DOHH2 (cell line): Measurements from ENCODE around the gene PRSS53.

ENCODE experiments used
- H3F3A ChIP-seq: fragments of 200-600 bp; sonication (generic), shearing (Covaris generic); 2 replicates; pipeline ENCODE4 v1.6.0; 2016; ENCODE audit warnings: antibody characterized with exemption, mild to moderate bottlenecking; ENCODE audit not compliant: control insufficient read depth, insufficient read depth
- H3K27ac ChIP-seq: fragments of 200-600 bp; sonication (generic); 2 replicates; pipeline ENCODE4 v1.5.1; 2014; ENCODE audit warnings: low read depth, mild to moderate bottlenecking, low read length, moderate library complexity
- H3K27me3 ChIP-seq: fragments of 200-600 bp; sonication (generic); 2 replicates; pipeline ENCODE4 v1.6.1; 2014; ENCODE audit warnings: mild to moderate bottlenecking, low read length, mixed read lengths; ENCODE audit not compliant: control insufficient read depth
- H3K36me3 ChIP-seq: fragments of 200-600 bp; sonication (generic); 2 replicates; pipeline ENCODE4 v1.6.1; 2014; ENCODE audit warnings: mild to moderate bottlenecking, low read length, moderate library complexity, mixed read lengths; ENCODE audit not compliant: control insufficient read depth
- H3K4me1 ChIP-seq: fragments of 200-600 bp; sonication (generic); 2 replicates; pipeline ENCODE4 v1.6.1; 2014; ENCODE audit warnings: mild to moderate bottlenecking, low read length, mixed read lengths; ENCODE audit not compliant: control insufficient read depth
- H3K4me2 ChIP-seq: fragments of 200-600 bp; sonication (generic); 2 replicates; pipeline ENCODE4 v1.6.0; 2014; ENCODE audit warnings: mild to moderate bottlenecking, low read length, moderate library complexity
- H3K4me3 ChIP-seq: fragments of 200-600 bp; sonication (generic); 2 replicates; pipeline ENCODE4 v1.5.1; 2014; ENCODE audit warnings: mild to moderate bottlenecking, low read length, mixed read lengths
- H3K79me2 ChIP-seq: fragments of 200-600 bp; sonication (generic); 2 replicates; pipeline ENCODE4 v1.6.1; 2014; ENCODE audit warnings: mild to moderate bottlenecking, low read length, mixed read lengths; ENCODE audit not compliant: control insufficient read depth
- H3K9me2 ChIP-seq: fragments of 200-600 bp; sonication (generic); replicated peaks from 2 replicates; pipeline ENCODE4 v1.6.1; 2014; ENCODE audit warnings: mild to moderate bottlenecking, low read length, mixed read lengths; ENCODE audit not compliant: control insufficient read depth
- H3K9me3 ChIP-seq: fragments of 200-600 bp; sonication (generic); 2 replicates; pipeline ENCODE4 v1.6.1; 2014; ENCODE audit warnings: antibody characterized with exemption, low read length, mixed read lengths; ENCODE audit not compliant: control insufficient read depth, insufficient read depth
- H4K20me1 ChIP-seq: fragments of 200-600 bp; sonication (generic); 2 replicates; pipeline ENCODE4 v1.6.0; 2014; ENCODE audit warnings: low read depth, mild to moderate bottlenecking, antibody characterized with exemption, low read length, moderate library complexity; ENCODE audit not compliant: control insufficient read depth, insufficient read depth
- EZH2phosphoT487 ChIP-seq: fragments of 200-600 bp; sonication (generic); IDR thresholded peaks from 2 replicates; pipeline ENCODE4 v1.6.1; 2017; ENCODE audit warnings: borderline replicate concordance, mild to moderate bottlenecking, antibody characterized with exemption, low read length, moderate library complexity, mixed read lengths
- TF ChIP-seq, protein P1 (sequence below): fragments of 200-600 bp; sonication (generic); IDR thresholded peaks from one replicate; pipeline ENCODE4 v1.5.1; 2014; ENCODE audit warnings: antibody characterized with exemption, mild to moderate bottlenecking, low read depth, low read length; ENCODE audit not compliant: poor library complexity, severe bottlenecking

The PRSS53 gene

DNA sequence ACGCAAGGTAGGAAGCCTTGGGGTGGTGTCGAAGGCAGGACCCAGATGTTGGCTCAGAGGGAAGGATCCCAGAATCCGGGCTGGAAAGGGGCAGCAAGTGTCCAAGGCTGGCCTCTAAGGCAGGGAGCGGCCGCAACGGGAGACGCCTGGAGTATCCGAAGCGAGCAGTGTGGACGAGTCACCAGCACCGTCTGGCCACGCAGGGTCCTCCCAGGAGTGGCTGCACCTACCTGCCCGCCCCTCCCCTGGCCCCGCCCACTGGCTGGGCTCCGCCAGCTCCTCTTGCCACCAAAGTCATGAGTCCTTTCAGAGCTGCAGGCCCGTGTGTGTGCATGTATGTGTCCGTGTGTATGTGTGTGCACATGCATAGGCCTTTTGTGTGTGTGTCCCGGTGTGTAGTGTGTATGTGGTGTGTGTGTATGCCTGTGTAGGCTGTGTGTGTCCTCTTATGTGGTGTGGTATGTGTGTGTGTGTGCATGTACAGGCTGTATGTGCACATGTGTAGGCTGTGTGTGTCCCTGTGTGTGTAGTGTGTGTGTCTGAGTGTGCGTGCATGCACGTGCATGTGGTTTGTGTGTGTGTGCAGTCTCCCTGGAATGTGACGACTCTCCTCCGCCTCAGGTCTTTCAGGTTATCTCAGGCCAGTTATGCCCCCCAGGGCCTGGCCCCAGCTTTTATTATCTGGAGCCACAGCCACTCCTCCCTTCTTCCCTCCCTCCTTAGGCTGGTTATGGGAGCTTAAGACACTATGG lies 47.0 kb upstream of the PRSS53 start, which contains the start of gene PRSS8:
PRSS8 (minus strand) TSS at position 193 of the 752 bp plus-strand sequence. CDS start 229 bp downstream, outside the sequence.
- Histone ChIP-seq H3K27me3 (no peaks in the 10 kb centered on the region), H3K4me2 (no peak within 1 kb of the TSS), H3K9me2 (no peaks in the 10 kb centered on the region), H3K27ac (no peak within 1 kb of the TSS), H3K4me3 (no peak within 1 kb of the TSS), H3K79me2 (no peaks in the 10 kb centered on the region), H3K36me3 (peaks cover 8% of the 10 kb centered on the region), H4K20me1 (no peaks in the 10 kb centered on the region), H3K9me3 (no peaks in the 10 kb centered on the region), H3K4me1 (no peaks in the 10 kb centered on the region), H3F3A (no peaks in the 10 kb centered on the region)
- TF ChIP-seq EZH2phosphoT487: no peak
- TF ChIP-seq, protein P1, sequence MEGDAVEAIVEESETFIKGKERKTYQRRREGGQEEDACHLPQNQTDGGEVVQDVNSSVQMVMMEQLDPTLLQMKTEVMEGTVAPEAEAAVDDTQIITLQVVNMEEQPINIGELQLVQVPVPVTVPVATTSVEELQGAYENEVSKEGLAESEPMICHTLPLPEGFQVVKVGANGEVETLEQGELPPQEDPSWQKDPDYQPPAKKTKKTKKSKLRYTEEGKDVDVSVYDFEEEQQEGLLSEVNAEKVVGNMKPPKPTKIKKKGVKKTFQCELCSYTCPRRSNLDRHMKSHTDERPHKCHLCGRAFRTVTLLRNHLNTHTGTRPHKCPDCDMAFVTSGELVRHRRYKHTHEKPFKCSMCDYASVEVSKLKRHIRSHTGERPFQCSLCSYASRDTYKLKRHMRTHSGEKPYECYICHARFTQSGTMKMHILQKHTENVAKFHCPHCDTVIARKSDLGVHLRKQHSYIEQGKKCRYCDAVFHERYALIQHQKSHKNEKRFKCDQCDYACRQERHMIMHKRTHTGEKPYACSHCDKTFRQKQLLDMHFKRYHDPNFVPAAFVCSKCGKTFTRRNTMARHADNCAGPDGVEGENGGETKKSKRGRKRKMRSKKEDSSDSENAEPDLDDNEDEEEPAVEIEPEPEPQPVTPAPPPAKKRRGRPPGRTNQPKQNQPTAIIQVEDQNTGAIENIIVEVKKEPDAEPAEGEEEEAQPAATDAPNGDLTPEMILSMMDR: no peak

DNA sequence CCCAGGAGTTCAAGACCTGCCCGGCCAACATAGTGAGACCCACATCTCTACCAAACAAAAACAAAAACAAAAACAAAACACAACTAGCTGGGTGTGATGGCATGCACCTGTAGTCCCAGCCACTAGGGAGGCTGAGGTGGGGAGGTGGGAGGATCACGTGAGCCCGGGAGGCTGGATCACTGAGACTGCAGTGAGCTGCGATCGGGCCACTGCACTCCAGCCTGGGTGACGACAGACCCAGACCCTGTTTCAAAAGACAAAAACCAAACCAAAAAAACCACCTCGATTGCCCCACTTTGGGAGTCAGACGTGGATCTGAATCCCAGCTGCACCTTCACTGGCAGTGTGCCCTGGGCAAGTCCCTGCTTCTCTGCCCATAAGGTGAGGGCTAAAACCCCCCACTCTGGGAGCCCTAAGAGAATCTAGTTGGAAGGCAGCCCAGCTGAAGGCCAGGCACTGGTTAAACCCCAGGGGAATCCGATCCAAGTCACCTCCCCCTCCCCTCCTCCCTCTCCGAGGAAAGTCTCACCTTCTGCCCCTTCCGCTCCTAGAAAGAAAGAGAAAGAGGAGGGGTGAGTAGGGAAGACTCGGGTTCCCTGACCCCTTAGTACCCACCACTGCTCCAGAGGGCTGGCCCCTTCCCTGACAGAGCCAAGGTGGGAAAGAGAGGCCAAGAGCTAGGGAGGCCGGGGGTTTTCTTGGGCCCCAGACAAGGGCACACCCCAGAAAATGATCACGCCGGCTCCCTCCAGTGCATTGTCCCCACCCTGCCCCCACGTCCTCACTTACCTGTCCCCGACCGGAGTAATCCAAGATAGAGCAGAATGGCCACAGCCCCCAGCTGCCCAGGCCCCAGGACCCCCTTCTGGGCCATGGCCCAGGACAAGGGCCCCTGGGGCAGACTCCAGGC lies 46.1 kb upstream of the PRSS53 start:
- Histone ChIP-seq H3K4me2 (no peak overlapping the region), H3F3A (no peaks in the 10 kb centered on the region), H4K20me1 (no peaks in the 10 kb centered on the region), H3K36me3 (peaks cover 12% of the 10 kb centered on the region), H3K4me3 (no peak overlapping the region), H3K9me3 (no peaks in the 10 kb centered on the region), H3K27me3 (no peaks in the 10 kb centered on the region), H3K79me2 (no peaks in the 10 kb centered on the region), H3K27ac (no peak overlapping the region), H3K9me2 (no peaks in the 10 kb centered on the region), H3K4me1 (no peaks in the 10 kb centered on the region)
- TF ChIP-seq, protein P1: no peak
- TF ChIP-seq EZH2phosphoT487: no peak

- TF ChIP-seq EZH2phosphoT487: no peak
- Histone ChIP-seq H3K4me2 (no peak overlapping the region), H3K36me3 (peaks cover 12% of the 10 kb centered on the region), H3K27ac (no peak overlapping the region), H3F3A (no peaks in the 10 kb centered on the region), H3K27me3 (no peaks in the 10 kb centered on the region), H3K9me2 (no peaks in the 10 kb centered on the region), H3K9me3 (no peaks in the 10 kb centered on the region), H3K4me1 (no peaks in the 10 kb centered on the region), H4K20me1 (no peaks in the 10 kb centered on the region), H3K79me2 (no peaks in the 10 kb centered on the region), H3K4me3 (no peak overlapping the region)
Measured at GRCh38 chr16:31134091-31134571, 45.4 kb upstream of the PRSS53 start.
